NOMO-1 (cell line): ENCODE data around the gene DDX19B.
A peak's percentile ranks its signal among the peaks of the same experiment; 100 is the strongest.
"Not testable (repeated sequence)": the region's sequence is repeated elsewhere in the genome, so short reads cannot be mapped to it uniquely, and the experiment has no call there.

Experiments used
- DNase-seq, 2 experiments: peaks; one replicate each; lab custom pipeline; 2025; ENCODE audit not compliant: unreplicated experiment in 2 of 2; lab: John Stamatoyannopoulos, UW

The DDX19B gene

DNA sequence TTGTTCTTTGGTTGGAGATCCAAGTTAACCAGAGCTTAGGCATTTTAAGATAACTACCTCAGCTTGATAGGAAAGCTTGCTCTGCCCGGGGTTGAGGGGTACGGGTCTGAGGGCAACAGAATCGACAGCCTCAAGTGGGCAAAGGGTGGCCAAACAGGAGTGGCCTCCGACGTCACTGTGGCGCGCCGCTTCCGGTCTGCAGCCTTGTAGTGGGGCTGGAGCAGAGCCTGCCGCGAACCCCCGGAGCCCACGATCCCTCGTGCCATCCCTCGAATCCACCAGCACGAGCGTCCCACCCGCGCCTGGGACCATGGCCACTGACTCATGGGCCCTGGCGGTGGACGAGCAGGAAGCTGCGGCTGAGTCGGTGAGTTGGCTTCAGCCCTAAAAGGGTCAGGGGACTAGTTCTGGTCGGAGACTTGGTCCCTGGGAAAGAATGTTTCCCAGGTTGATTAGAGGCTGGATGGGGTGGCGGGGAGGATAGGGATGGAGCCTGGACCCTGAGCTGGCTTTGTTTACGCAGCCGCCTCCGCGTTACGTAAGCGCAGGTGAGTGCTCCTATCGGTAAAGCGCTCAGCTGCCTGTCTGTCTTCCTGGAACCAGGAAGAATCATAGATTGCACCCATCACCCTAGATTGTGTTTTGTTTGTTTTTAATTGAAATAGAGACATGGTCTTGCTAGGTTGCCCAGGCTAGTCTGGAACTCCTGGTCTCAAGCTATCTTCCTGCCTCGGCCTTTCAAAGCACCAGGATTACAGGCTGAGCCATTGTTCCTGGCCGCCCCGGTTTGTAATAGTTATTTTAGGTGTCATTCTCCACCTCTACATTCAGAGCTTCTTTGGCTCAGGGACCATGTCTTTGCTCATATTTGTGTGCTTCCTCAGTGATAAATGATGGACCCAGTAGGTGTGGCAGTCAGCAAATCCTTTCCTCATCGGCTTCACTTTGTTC, at the start of gene DDX19B:
DDX19B (plus strand) TSS at position 199 of the 951 bp plus-strand sequence; CDS start at position 311, 112 bp downstream.
- DNase-seq: peak; percentile 55 to 66

- not testable (repeated sequence) for DNase-seq
Observed at GRCh38 chr16:70249697-70250096, 49.3 kb upstream of the DDX19B start.

- DNase-seq: peak; percentile 21 to 56
Observed at GRCh38 chr16:70250748-70251628, 48.0 kb upstream of the DDX19B start.

GRCh38 chr16:70251629-70252354, 47.2 kb upstream of the DDX19B start, which contains the start of gene EXOSC6:
EXOSC6 (minus strand) TSS chr16:70251940; CDS start chr16:70251900, 40 bp downstream.
- DNase-seq: peak; percentile 93 to 97

- DNase-seq: no peak
Observed at GRCh38 chr16:70252355-70252988, 46.5 kb upstream of the DDX19B start.

DNA sequence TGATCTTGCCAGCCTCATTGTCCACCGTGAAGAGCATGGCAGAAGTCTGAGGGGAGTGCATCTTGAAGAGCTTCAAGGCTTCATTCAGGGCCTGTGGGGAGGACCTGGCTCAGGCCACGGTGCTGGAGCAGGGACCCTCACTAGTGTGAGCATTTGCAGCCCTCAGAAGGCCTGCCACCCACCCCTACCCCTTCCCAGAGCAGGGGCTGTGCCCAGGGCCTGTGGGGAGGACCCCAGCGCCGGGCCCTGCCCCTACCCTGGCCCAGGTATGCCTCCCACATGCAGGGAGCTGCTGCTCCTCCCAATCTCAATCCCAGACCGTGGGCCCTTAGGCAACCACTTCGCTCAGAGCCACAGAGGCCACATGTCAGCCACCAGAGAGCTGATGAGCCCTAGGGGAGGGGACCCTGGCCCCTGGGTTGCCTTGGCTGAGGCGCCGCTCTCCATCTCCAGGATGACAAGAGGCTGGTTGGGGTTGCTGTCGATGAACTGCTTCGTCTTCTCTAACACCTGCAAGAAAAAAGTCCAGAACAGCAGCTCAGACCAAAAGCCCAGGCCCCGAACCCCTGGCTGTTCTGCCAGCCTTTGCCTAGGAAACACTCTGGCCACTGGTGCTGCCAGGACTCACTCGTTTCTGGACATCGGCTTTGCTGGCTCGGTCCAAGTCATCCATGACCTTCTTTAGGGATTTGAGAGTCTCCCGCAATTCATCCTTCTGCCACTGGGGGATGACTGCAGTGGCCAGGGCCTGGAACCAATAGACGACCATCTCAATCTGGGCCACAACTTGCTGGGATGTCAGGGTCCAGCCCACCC, 45.5 kb upstream of the DDX19B start:
- peak in 1 of 2 experiments; percentile 3 for DNase-seq

- no peak for DNase-seq
Observed at GRCh38 chr16:70254180-70254964, 44.6 kb upstream of the DDX19B start.

DNA sequence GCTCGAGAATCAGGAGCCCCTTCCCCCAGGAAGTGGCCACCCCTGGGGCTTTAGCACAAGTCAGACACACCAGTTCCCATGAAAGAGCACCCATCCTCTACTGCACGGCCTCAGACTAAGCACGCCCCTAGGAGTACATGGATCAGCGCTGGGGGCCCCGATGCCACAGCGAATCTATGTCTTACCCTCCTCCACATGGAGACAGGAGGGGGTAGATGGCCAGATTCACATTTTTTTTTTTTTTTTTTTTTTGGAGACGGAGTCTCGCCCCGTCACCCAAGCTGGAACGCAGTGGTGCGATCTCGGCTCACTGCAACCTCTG, 44.1 kb upstream of the DDX19B start:
- no peak for DNase-seq

- DNase-seq: no peak
Observed at GRCh38 chr16:70255574-70255973, 43.4 kb upstream of the DDX19B start.

DNA sequence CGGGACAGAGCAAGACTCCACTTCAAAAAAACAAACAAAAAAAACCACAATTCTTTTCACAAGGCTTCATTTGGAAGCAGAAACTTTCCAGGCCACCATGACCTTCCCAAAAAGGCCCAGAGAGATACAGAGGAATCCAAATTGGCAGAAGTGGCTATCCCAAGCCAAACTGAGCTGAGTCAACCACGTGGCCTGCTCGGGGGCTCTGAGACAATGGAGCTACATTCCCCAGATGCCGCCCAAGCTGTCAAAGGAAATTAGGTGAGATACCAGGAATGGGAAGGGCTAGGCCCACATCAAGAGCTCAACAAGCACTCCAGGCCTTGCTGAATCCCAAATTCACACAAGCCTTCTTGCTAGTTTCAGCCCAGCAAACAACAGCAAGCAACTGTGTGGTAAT, 41.6 kb upstream of the DDX19B start:
- DNase-seq: no peak

DNA sequence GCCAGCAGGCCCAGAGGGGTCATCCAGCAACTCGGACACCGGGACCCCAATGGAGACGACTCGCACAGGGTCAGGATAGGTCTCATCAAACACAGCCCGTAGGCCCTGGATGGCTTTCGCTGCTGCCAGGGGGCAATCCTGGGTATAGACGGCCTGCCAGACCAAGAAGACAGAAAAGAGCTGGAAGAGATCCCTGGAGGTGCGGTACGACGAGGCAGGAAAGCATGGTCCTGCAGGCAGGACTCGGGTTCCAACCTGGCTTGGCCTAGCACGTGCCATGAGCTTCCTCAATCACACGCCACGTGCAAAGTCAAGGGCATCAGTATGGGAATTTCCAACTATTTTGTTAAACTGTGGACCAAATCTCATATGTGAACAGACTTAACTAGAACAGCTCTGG, 40.9 kb upstream of the DDX19B start:
- DNase-seq: no peak

DNA sequence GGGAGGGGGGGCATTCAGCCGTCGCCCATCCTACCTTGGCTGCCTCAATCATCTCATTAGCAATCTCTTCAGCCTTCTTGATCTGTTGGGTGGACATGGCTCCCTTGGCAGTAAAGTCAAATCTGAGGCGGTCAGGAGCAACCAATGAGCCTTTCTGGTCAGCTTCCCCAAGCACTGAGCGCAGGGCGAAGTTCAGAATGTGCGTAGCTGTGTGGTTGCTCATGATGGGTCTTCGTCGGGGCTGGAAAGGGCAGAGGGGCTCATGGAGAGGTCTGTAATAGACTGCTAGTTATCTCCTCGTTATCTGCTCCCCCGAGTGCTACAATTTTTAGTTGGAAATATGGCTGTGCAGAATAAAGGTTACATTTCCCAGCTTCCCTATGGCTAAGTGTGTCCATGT, 40.0 kb upstream of the DDX19B start:
- no peak for DNase-seq

DNA sequence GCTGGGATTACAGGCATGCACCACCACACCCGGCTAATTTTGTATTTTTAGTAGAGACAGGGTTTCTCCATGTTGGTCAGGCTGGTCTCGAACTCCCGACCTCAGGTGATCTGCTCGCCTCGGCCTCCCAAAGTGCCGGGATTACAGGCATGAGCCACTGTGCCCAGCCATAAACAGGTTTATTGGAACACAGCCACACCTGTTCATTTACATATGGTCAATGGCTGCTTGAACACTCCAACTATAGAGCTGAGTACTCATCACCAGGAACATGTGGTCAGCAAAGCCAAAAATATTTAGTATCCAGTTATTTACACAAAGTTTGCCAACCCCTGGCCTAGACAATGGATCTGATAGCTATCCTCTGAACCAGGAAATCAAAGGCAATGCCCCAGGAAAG, 39.1 kb upstream of the DDX19B start:
- DNase-seq: not testable (repeated sequence)

DNA sequence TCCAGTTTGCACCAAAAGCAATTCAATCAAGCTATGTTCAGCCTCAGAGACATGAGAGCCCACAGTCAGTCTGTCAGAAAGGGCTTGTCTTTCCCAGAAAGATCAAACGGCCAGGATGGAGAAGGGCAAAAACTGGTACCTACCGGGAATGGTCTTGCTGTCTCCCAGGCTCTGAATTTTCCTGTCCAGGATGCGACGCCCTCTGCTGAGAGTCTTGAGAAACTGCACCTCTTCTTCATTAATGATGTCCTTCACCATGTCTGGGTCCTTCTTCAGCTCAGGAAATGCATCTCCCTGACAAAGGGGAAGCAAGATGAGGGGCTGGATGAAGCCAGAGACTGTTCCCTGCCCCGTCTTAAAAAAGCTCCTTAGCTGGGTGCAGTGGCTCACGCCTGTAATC, 31.5 kb upstream of the DDX19B start:
- DNase-seq: peak in 1 of 2 experiments; percentile 28

- not testable (repeated sequence) for DNase-seq
Observed at GRCh38 chr16:70267922-70268321, 31.1 kb upstream of the DDX19B start.

- no peak for DNase-seq
Observed at GRCh38 chr16:70269471-70269870, 29.5 kb upstream of the DDX19B start.

GRCh38 chr16:70270176-70270575, 28.8 kb upstream of the DDX19B start:
- DNase-seq: no peak

- DNase-seq: no peak
Observed at GRCh38 chr16:70271696-70272095, 27.3 kb upstream of the DDX19B start.

DNA sequence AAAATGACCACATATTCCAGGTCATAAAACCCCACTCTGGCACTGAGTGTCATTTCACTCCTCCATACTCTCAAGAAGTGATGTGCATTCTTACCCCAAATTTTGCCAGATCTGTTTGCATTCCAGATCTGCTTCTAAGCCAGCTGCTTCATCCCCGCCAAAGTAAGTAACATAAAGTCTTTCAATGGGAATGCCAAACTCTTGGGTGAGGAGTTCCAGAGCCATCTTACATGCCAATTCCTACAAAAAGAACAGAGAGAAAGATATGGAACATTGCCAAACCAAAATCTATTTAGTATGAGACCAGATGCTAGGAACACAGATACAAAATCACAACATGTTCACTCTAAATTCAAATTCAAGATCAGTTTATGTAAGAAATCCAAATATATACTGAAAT, 22.6 kb upstream of the DDX19B start:
- DNase-seq: no peak
